ENCODE results near the gene RNF130.
"Not testable (repeated sequence)": the region's sequence is repeated elsewhere in the genome, so short reads cannot be mapped to it uniquely, and the experiment has no call there.

Gene RNF130

DNA sequence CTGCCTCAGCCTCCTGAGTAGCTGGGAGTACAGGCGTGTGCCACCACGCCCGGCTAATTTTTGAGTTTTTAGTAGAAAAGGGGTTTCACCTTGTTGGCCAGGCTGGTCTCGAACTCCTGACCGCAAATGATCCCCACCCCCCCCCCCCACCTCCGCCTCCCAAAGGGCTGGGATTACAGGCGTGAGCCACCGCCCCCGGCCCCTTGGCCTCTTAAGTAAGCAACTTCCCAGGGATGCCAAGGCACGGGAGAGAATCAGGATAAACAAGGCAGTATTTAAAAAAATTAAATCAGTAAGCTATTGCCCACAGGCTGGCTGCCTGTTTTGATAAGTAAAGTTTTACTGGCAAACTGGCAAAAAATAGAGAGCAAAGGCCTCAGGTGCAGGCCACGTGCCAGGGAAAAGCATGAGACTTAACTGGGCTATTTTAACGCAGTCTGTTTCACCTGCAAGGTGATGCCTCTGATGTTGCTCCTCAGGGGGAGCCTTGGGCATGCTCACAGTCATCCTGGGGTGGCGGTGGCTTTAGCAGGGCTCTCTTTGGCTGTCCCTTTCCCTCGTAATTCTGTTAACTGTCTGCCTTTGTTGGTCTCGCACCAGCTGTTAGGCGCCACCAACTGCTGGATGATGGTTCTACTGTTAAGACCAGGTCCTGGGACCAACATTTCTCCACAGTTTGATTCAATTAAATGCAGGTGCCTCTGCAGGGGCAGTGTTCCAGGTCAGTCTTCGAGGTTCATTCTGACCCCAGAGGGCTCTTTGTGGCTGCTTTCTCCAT lies 19.4 kb upstream of the RNF130 start:
- Histone ChIP-seq H3K4me3 (peak overlapping the region; percentile 47 to 60), H3K27me3 (peaks cover 0 to 5% of the 10 kb centered on the region in 2 donors), H3K4me1 (peaks cover 0 to 15% (median 11%) of the 10 kb centered on the region in 4 donors), H3K9me3 (no peaks in the 10 kb centered on the region), H3K27ac (peak overlapping the region; percentile 45 to 65), H3K36me3 (no peaks in the 10 kb centered on the region)
- DNase-seq: peak in 1 of 2 donors; percentile 56
- TF ChIP-seq, protein P1, sequence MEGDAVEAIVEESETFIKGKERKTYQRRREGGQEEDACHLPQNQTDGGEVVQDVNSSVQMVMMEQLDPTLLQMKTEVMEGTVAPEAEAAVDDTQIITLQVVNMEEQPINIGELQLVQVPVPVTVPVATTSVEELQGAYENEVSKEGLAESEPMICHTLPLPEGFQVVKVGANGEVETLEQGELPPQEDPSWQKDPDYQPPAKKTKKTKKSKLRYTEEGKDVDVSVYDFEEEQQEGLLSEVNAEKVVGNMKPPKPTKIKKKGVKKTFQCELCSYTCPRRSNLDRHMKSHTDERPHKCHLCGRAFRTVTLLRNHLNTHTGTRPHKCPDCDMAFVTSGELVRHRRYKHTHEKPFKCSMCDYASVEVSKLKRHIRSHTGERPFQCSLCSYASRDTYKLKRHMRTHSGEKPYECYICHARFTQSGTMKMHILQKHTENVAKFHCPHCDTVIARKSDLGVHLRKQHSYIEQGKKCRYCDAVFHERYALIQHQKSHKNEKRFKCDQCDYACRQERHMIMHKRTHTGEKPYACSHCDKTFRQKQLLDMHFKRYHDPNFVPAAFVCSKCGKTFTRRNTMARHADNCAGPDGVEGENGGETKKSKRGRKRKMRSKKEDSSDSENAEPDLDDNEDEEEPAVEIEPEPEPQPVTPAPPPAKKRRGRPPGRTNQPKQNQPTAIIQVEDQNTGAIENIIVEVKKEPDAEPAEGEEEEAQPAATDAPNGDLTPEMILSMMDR (IDR thresholded peaks at IDR 0.05): no peak
- intact Hi-C loops (cut with DNase I; ENCODE audit: low total_unique reads): no loop called here

- no peaks in the 10 kb centered on the region for H3K9me3 ChIP-seq
- intact Hi-C loops (cut with DNase I; ENCODE audit: low total_unique reads): no loop called here
Observed at GRCh38 chr5:180090098-180090768, 18.7 kb upstream of the RNF130 start.

GRCh38 chr5:180089628-180090027 lies 18.1 kb upstream of the RNF130 start:
- H3K27me3 ChIP-seq: not testable (repeated sequence)
- peak overlapping the region; percentile 47 to 60 for H3K4me3 ChIP-seq

More at GRCh38 chr5:180090098-180090768, 18.7 kb upstream of the RNF130 start:
- Histone ChIP-seq H3K4me3 (peak overlapping the region; percentile 47 to 60), H3K4me1 (peaks cover 0 to 15% (median 11%) of the 10 kb centered on the region in 4 donors), H3K27ac (peak overlapping the region; percentile 45 to 65), H3K36me3 (no peaks in the 10 kb centered on the region), H3K27me3 (peaks cover 0 to 3% of the 10 kb centered on the region in 2 donors)
- DNase-seq: peak; percentile 29 to 83
- TF ChIP-seq, protein P1 (IDR thresholded peaks at IDR 0.05): peak; percentile 70 to 75

GRCh38 chr5:180088561-180088960 lies 17.0 kb upstream of the RNF130 start:
- no peaks in the 10 kb centered on the region for H3K36me3 ChIP-seq

More at GRCh38 chr5:180089628-180090027, 18.1 kb upstream of the RNF130 start:
- DNase-seq; H3K36me3 ChIP-seq; intact Hi-C loops (cut with DNase I; ENCODE audit: low total_unique reads); H3K9me3 ChIP-seq; H3K27ac ChIP-seq: not testable (repeated sequence)
- peaks cover 0 to 15% (median 11%) of the 10 kb centered on the region in 4 donors for H3K4me1 ChIP-seq

DNA sequence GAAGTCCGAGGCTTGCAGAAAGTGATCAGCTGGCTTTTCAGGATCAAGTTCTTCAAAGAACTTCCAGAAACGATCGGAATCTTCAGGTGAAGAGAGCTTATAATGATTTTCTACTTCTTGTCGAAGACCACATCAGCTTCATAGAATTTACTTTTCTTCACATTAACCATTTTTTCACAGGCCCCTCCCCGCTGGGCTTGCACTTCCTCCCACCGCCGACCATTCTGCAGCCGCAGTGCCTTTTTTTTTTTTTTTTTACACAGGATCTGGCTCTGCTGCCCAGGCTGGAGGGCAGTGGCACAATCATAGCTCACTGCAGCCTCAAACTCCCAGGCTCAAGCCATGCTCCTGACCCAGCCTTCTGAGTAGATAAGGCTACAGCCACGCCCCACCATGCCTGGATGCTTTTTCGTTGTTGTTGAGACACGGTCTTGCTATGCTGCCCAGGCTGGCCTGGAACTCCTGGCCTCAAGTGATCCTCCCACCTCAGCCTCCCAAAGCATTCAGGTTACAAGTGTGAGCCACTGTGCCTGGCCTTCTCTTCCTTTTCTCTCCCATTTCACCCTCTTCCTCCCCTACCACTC lies 15.3 kb upstream of the RNF130 start:
- Histone ChIP-seq H3K36me3 (no peaks in the 10 kb centered on the region), H3K27me3 (peaks cover 0 to 13% of the 10 kb centered on the region in 2 donors), H3K27ac (no peak overlapping the region), H3K4me1 (peaks cover 0 to 15% (median 11%) of the 10 kb centered on the region in 4 donors), H3K9me3 (no peaks in the 10 kb centered on the region), H3K4me3 (no peak overlapping the region)
- no peak for DNase-seq
- intact Hi-C loops (cut with DNase I; ENCODE audit: low total_unique reads): no loop called here
- TF ChIP-seq, protein P1 (IDR thresholded peaks at IDR 0.05): no peak

More at GRCh38 chr5:180088561-180088960, 17.0 kb upstream of the RNF130 start:
- TF ChIP-seq, protein P1 (IDR thresholded peaks at IDR 0.05): no peak
- Histone ChIP-seq H3K27me3 (peaks cover 0 to 9% of the 10 kb centered on the region in 2 donors), H3K4me3 (no peak overlapping the region), H3K9me3 (no peaks in the 10 kb centered on the region), H3K27ac (no peak overlapping the region), H3K4me1 (peaks cover 0 to 15% (median 11%) of the 10 kb centered on the region in 4 donors)
- intact Hi-C loops (cut with DNase I; ENCODE audit: low total_unique reads): no loop called here
- no peak for DNase-seq

Measured in tibial artery (tissue), 4 donors.